T47D (cell line): ENCODE results near the gene PIK3C3.
A peak's percentile ranks its signal among the peaks of the same experiment; 100 is the strongest.

ENCODE experiments used
- DNase-seq, 2 experiments: peaks; one replicate each; pipeline versions ENCODE4 v3.0.0 to v3.0.0-alpha.2; 2011 to 2012; ENCODE audit warnings: low read depth in 1 of 2, low spot score in 1 of 2
- JUND ChIP-seq: IDR thresholded peaks from 2 replicates; pipeline ENCODE4 v1.6.1; 2012; ENCODE audit warnings: low read depth
- in situ Hi-C: cut with HindIII; loops from 2 replicates; pipeline ENCODE4 v1.10.0; 2016; ENCODE audit warnings: low sequenced_read_pairs, low pct_unique_long_range_greater_than_20kb

The PIK3C3 gene

GRCh38 chr18:41972067-41972925 is 17.3 kb downstream of the PIK3C3 start:
- TF ChIP-seq JUND: no peak
- in situ Hi-C loops: no loop called here
- no peak for DNase-seq

- no peak for DNase-seq
- no peak for TF ChIP-seq JUND
- in situ Hi-C loops: no loop called here
Observed at GRCh38 chr18:41973983-41974382, 18.9 kb downstream of the PIK3C3 start.

- in situ Hi-C loops: no loop called here
- TF ChIP-seq JUND: no peak
- DNase-seq: no peak
Observed at GRCh38 chr18:41974796-41975201, 19.8 kb downstream of the PIK3C3 start.

DNA sequence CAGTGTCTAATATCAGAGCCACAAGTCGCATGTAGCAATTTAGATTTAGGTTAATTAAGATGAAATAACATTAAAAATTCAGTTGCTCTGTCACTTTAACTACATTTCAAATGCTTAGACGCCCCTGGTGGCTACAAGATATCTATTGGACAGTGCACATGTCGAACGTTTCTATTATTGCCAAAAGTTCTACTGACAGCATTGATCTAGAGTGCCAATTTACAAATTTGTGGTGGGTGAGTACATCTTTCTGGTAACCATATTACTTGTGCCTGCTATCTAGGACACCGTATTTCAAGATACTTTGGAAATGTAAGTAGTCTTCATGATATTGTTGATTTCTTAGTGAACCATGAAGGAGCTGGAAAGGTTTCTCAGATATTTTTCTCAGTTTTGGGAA is 20.2 kb downstream of the PIK3C3 start:
- DNase-seq: no peak
- TF ChIP-seq JUND: no peak
- in situ Hi-C loops: no loop called here

DNA sequence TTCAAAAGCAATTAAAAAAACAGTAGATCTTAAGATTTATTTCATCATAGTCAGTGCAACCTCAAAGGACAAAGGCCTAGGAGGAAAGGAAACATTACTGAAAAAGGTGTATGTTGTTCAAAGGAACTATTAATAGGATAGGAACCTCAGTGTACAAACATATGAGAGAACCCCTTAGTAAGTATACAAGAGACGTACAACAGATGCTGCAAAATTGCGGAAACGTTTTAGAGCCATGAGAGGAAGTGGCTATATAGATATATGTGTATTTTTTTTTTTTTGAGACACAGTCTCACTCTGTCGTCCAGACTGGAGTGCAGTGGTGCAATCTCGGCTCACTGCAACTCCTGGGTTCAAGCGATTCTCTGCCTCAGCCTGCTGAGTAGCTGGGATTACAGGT is 22.2 kb downstream of the PIK3C3 start:
- DNase-seq: no peak
- TF ChIP-seq JUND: no peak
- in situ Hi-C loops: no loop called here

GRCh38 chr18:41982942-41983660 is 28.1 kb downstream of the PIK3C3 start:
- no peak for TF ChIP-seq JUND
- in situ Hi-C loops: no loop called here
- DNase-seq: no peak

GRCh38 chr18:41985914-41986313 is 30.9 kb downstream of the PIK3C3 start:
- no peak for TF ChIP-seq JUND
- DNase-seq: no peak
- in situ Hi-C loops: no loop called here

GRCh38 chr18:41989508-41989907 is 34.5 kb downstream of the PIK3C3 start:
- DNase-seq: peak in 1 of 2 experiments; percentile 16
- no peak for TF ChIP-seq JUND
- in situ Hi-C loops: no loop called here

DNA sequence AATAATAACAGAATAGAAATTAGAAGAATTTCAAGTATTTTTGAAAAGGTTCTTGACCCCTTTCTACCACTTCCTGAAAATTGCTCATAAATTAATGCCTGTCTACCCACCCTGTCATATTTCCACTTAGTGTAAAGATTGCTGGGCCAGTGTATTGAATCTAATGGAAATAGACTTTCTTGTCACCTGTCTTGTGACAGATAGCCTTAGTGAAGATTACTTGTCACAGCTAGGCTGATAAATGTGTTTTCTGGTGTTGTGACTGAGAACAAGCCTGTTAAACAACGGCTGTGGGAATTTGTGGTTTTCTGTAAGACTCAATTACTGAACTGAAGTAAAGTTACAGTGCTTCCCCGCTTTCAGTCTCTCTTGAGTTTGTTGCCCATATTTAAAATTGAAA is 37.0 kb downstream of the PIK3C3 start:
- in situ Hi-C loops: no loop called here
- DNase-seq: no peak
- no peak for TF ChIP-seq JUND

DNA sequence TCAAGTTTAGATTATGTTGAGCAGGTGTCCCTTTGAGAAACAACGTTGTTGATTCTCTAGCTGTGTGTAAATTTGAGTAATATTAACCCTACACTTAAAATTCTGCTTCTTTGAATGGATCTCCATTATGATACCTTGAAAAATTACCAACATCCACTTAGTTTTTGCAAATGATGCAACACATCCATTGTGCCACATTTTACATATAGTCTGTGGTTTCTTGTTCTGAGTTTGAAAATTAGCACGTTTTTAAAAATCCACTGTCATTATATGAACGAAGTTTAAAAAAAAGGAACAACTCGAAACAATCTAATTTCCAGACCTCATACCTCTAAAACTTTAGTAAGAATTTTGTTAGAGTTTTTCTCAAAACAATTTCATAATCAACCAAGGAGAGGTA is 37.7 kb downstream of the PIK3C3 start:
- TF ChIP-seq JUND: no peak
- in situ Hi-C loops: no loop called here
- no peak for DNase-seq

- TF ChIP-seq JUND: no peak
- in situ Hi-C loops: no loop called here
- no peak for DNase-seq
Observed at GRCh38 chr18:41993151-41993550, 38.1 kb downstream of the PIK3C3 start.

DNA sequence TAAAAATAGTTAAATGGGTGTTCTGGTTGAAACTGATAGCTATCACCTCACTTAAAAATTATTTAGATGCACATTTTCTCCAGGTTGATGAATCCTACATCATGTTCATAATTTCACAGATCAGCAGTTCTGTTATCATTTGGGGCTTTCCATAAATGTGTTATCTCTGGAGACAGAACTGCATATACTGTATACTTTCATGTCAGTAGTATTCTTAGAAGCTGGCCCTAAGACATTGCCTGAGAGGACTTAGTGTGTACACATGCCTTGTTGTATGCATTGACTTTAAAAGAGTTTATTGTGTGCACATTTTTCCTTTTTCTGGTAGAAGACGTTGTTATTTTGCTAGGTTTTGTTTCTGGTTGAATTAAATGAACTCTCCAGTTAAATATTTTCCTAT is 41.0 kb downstream of the PIK3C3 start:
- no peak for TF ChIP-seq JUND
- in situ Hi-C loops: no loop called here
- DNase-seq: no peak

DNA sequence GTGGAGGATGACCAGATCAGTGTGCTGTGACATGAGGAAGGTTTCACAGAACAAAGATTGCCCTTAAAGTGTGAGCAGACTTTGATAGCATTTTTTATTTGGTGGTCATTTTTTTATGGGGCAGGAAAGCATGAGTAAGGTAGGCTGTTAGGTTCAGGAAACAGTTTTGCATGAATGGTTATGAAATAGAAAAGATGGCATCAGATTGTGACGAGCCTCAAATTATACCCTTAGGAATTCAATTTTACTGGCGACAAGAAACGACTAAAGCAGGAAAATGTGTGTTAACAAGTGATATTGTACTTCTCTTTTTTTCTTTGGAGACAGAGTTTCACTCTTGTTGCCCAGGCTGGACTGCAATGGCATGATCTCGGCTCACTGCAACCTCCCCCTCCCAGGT is 44.7 kb downstream of the PIK3C3 start:
- TF ChIP-seq JUND: no peak
- in situ Hi-C loops: no loop called here
- no peak for DNase-seq
